HG02678 (cell line): ENCODE results near the gene PSMD8.

ENCODE experiments used
- ATAC-seq: cut with Tn5 transposase; IDR thresholded peaks from one replicate; pipeline ENCODE4 v1.9.1; 2021; ENCODE audit warnings: mild to moderate bottlenecking, moderate library complexity; ENCODE audit not compliant: unreplicated experiment

Gene PSMD8

GRCh38 chr19:38386971-38387549, 12.7 kb downstream of the PSMD8 start:
- no peak for ATAC-seq

- ATAC-seq: peak; percentile 40
Observed at GRCh38 chr19:38387550-38388348, 13.4 kb downstream of the PSMD8 start, which contains the start of gene GGN. Gene GGN (minus strand): TSS chr19:38388034. CDS start chr19:38387261, 773 bp downstream.

- no peak for ATAC-seq
Observed at GRCh38 chr19:38388349-38389100, 14.2 kb downstream of the PSMD8 start, which contains the start of gene SPRED3. Gene SPRED3 (plus strand): TSS chr19:38388697. CDS start chr19:38390303, 1,606 bp downstream.

- no peak for ATAC-seq
Observed at GRCh38 chr19:38389101-38389925, 14.9 kb downstream of the PSMD8 start.

GRCh38 chr19:38389957-38390924, 15.9 kb downstream of the PSMD8 start:
- ATAC-seq: no peak

GRCh38 chr19:38391911-38392464, 17.6 kb downstream of the PSMD8 start:
- no peak for ATAC-seq

GRCh38 chr19:38392707-38393308, 18.4 kb downstream of the PSMD8 start:
- no peak for ATAC-seq

GRCh38 chr19:38394488-38394887, 20.1 kb downstream of the PSMD8 start:
- ATAC-seq: no peak

GRCh38 chr19:38395381-38396114, 21.2 kb downstream of the PSMD8 start:
- ATAC-seq: no peak

GRCh38 chr19:38399081-38399480, 24.7 kb downstream of the PSMD8 start:
- ATAC-seq: no peak

- no peak for ATAC-seq
Observed at GRCh38 chr19:38399537-38399936, 25.2 kb downstream of the PSMD8 start.

- no peak for ATAC-seq
Observed at GRCh38 chr19:38400361-38400760, 26.0 kb downstream of the PSMD8 start.

- no peak for ATAC-seq
Observed at GRCh38 chr19:38401148-38401547, 26.8 kb downstream of the PSMD8 start.

GRCh38 chr19:38402623-38402966, 28.2 kb downstream of the PSMD8 start:
- ATAC-seq: no peak

GRCh38 chr19:38402967-38403674, 28.8 kb downstream of the PSMD8 start, which contains the start of gene FAM98C:
Gene FAM98C (plus strand): TSS chr19:38403093. CDS start chr19:38403154, 61 bp downstream.
- ATAC-seq: peak; percentile 93

- no peak for ATAC-seq
Observed at GRCh38 chr19:38404858-38405257, 30.5 kb downstream of the PSMD8 start.

GRCh38 chr19:38405276-38405675, 30.9 kb downstream of the PSMD8 start:
- ATAC-seq: no peak
